AML-193 (cell line): ENCODE results near the gene NIM1K.
"Not testable (repeated sequence)": the region's sequence is repeated elsewhere in the genome, so short reads cannot be mapped to it uniquely, and the experiment has no call there.

Experiments
- DNase-seq, 2 experiments: peaks; one replicate each; lab custom pipeline; 2025; lab: John Stamatoyannopoulos, UW

Gene NIM1K

GRCh38 chr5:43314724-43315123, 122.7 kb downstream of the NIM1K start:
- DNase-seq, result no peak

DNA sequence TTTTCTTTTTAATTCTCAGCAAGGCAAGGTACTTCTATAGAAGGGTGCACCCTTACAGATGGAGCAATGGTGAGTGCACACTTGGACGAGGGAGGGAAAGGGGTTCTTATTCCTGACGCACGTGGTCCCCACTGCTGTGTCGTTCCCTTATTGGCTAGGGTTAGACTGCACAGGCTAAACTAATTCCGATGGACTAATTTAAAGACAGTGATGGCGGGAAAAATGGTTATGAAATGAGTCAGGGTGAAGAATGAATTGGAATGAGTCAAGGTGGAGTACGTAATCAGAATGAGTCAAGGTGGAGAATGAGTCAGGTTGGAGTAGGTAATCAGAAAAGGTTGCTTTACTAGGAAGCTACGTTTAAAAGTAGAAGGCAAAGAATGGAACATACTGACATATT, 123.2 kb downstream of the NIM1K start:
- no peak for DNase-seq

DNA sequence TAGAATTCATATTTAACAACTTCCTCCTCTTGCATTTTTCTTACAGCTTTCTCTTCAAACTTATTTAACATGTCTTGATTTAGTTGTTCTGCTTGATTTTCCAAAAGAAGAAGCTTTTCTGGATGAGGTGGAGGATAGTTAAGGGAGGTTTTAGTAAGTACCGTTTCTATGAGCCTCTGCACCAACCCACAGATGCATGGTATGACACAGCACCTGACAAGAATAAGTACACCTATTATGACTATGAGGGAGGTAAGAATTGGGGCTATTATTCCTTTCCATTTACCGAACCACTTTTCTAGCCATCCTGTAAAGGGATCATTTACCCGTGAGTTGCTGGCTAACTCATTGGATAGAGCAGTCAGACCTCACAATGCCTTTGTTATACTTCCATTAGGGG, 123.7 kb downstream of the NIM1K start:
- DNase-seq, result no peak

GRCh38 chr5:43316421-43316820, 124.4 kb downstream of the NIM1K start:
- no peak for DNase-seq

GRCh38 chr5:43320846-43321245, 128.8 kb downstream of the NIM1K start:
- no peak for DNase-seq

DNA sequence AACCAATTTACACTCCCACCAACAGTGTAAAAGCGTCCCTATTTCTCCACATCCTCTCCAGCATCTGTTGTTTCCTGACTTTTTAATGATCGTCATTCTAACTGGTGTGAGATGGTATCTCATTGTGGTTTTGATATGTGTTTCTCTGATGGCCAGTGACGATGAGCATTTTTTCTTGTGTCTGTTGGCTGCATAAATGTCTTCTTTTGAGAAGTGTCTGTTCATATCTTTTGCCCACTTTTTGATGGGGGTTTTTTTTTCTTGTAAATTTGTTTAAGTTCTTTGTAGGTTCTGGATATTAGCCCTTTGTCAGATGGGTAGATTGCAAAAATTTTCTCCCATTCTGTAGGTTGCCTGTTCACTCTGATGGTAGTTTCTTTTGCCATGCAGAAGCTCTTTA, 131.5 kb downstream of the NIM1K start:
- DNase-seq, result not testable (repeated sequence)

GRCh38 chr5:43325624-43326023, 133.6 kb downstream of the NIM1K start:
- not testable (repeated sequence) for DNase-seq
